PFSK-1 (cell line): ENCODE data around the gene UACA. TPM values are rescaled to one million over a fixed set of nuclear protein-coding genes. Genes with fewer than 3 reads are reported as not detected.

Source experiments
- FOXP2 ChIP-seq: optimal IDR thresholded peaks from 2 replicates; pipeline ENCODE3; 2011; ENCODE audit warnings: borderline replicate concordance, control low read depth, inconsistent platforms; ENCODE audit not compliant: insufficient read depth; ENCODE audit errors: extremely low read length, extremely low read depth
- POLR2AphosphoS5 ChIP-seq: IDR thresholded peaks from 2 replicates; pipeline ENCODE4 v1.6.1; 2012; ENCODE audit warnings: low read depth, mild to moderate bottlenecking, control low read depth, low read length, moderate library complexity
- REST ChIP-seq, 2 experiments: IDR thresholded peaks; 2 replicates each; pipeline versions ENCODE4 v1.6.1 to v1.8.0; 2011 to 2012; ENCODE audit warnings: low read depth in 2 of 2, low read length in 2 of 2, control low read depth in 1 of 2, inconsistent platforms in 1 of 2, mild to moderate bottlenecking in 1 of 2, moderate library complexity in 1 of 2; ENCODE audit not compliant: insufficient read depth in 1 of 2
- SIN3A ChIP-seq: IDR thresholded peaks from 2 replicates; pipeline ENCODE4 v1.6.1; 2012; ENCODE audit warnings: mild to moderate bottlenecking, low read length, moderate library complexity, borderline replicate concordance; ENCODE audit not compliant: insufficient read depth
- TAF1 ChIP-seq: IDR thresholded peaks from 2 replicates; pipeline ENCODE4 v1.6.1; 2012; ENCODE audit warnings: low read length, control low read depth, borderline replicate concordance; ENCODE audit not compliant: insufficient read depth
- polyA plus RNA-seq: library from polyadenylated mRNA; unstranded; fragments of >200 nt; gene quantifications from one replicate; pipeline ENCODE4 v1.2.1, GENCODE V29; 2012; ENCODE audit warnings: low read depth, missing spikeins; ENCODE audit not compliant: insufficient read length

Gene UACA, protein sequence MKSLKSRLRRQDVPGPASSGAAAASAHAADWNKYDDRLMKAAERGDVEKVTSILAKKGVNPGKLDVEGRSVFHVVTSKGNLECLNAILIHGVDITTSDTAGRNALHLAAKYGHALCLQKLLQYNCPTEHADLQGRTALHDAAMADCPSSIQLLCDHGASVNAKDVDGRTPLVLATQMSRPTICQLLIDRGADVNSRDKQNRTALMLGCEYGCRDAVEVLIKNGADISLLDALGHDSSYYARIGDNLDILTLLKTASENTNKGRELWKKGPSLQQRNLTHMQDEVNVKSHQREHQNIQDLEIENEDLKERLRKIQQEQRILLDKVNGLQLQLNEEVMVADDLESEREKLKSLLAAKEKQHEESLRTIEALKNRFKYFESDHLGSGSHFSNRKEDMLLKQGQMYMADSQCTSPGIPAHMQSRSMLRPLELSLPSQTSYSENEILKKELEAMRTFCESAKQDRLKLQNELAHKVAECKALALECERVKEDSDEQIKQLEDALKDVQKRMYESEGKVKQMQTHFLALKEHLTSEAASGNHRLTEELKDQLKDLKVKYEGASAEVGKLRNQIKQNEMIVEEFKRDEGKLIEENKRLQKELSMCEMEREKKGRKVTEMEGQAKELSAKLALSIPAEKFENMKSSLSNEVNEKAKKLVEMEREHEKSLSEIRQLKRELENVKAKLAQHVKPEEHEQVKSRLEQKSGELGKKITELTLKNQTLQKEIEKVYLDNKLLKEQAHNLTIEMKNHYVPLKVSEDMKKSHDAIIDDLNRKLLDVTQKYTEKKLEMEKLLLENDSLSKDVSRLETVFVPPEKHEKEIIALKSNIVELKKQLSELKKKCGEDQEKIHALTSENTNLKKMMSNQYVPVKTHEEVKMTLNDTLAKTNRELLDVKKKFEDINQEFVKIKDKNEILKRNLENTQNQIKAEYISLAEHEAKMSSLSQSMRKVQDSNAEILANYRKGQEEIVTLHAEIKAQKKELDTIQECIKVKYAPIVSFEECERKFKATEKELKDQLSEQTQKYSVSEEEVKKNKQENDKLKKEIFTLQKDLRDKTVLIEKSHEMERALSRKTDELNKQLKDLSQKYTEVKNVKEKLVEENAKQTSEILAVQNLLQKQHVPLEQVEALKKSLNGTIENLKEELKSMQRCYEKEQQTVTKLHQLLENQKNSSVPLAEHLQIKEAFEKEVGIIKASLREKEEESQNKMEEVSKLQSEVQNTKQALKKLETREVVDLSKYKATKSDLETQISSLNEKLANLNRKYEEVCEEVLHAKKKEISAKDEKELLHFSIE (N-terminal part only)
- 11.0 TPM for polyA plus RNA-seq

DNA sequence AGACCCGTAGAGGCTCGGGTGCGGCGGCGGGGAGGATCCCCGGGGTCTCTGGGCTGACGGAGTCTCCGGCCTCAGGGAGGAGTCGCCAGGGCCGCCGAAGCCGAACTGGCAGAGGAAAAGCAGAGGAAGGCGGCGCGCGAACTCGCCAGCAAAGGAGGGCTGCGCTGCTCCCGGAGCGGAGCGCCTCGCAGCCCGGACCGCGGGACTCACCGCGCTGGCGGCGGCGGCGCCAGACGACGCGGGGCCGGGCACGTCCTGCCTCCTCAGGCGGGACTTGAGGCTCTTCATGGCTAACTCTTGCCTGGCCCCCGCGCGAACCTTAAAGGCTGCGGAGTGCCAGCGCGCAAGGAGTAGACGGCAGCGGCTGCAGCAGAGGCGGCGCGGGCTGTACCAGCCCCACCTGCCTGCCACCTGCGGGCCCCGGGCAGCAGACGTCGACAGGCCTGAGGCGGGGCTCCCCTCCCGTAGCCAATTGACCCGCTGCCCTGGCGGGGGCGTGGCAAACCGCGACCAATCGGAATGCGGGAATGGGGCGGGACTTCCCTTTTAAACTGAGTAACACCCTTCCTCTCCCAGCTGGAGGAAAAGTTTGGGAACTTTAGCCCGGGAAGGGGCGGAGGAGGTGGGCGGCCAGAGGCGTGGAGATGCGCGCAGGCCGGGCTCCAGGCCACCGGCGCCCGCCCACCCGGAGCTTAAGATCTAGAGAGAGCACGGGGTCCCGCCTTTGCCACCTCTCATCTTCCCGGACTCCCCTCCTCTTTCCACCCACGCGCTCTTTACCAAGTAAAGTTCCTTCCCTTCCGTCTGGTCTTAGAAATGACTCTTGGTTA, at the start of gene UACA:
Gene UACA, minus strand, starts transcription at position 439 of the 830 bp plus-strand sequence. Its CDS starts 151 bp downstream, at position 288.
- TF ChIP-seq SIN3A (no peak), FOXP2 (peak; percentile 58), REST (IDR thresholded peaks at IDR 0.05; ENCODE audit: insufficient read depth in 1 of 2, low read depth in 2 of 2, low read length in 2 of 2) (no peak), POLR2AphosphoS5 (peak; percentile 69), TAF1 (peak; percentile 58; the same call in 1 of the 2 replicates)

- TF ChIP-seq TAF1 (no peak), FOXP2 (no peak), SIN3A (no peak), REST (IDR thresholded peaks at IDR 0.05; ENCODE audit: insufficient read depth in 1 of 2, low read depth in 2 of 2, low read length in 2 of 2) (no peak), POLR2AphosphoS5 (no peak)
Measured at GRCh38 chr15:70812827-70813364, 49.5 kb upstream of the UACA start.

DNA sequence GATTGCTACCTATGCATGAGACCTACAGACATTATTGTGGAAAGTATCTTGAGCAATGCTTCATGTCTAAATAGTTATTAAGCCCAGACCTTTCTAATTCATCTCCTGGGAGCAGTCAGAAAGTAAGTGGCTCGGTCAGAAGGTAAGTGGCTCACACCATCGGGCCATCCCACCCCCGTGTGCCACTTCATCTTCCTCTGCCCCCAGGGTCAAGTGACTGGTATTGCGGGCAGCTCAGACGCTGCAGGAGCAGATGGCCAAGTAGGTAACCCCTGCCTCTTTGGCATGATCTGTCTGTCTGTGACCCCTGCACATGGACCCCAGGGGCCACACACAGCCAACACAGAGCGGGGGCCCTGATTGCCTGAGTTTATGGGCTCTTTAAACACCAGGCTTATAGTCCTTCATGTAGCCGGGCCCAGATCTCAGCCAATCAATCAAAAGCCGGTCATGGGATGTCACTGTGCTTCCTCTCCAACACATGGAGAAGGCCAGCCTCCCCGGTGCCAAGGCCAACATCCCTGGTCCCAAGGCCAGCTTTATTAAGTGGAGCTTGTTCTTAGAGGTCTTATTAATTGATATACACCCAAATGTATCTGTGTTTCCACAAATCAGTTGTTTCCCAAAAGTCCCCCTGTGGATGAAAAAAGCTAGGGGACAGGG, 47.7 kb upstream of the UACA start:
- TF ChIP-seq POLR2AphosphoS5 (no peak), FOXP2 (no peak), SIN3A (no peak), REST (IDR thresholded peaks at IDR 0.05; ENCODE audit: insufficient read depth in 1 of 2, low read depth in 2 of 2, low read length in 2 of 2) (no peak), TAF1 (no peak)
